ENCODE data around the gene CEP41. TPM values are rescaled to one million over a fixed set of nuclear protein-coding genes. Genes with fewer than 3 reads are reported as not detected.

The CEP41 gene
- total RNA-seq, 1 donor: 12.5 TPM

- no peak for DNase-seq (ENCODE audit: low read depth)
- no peak for TF ChIP-seq CTCF (IDR thresholded peaks at IDR 0.05; ENCODE audit: insufficient read depth, low read depth, low read length)
- no peak overlapping the region for H3K4me3 ChIP-seq (ENCODE audit: low read depth, low read length)
Observed at GRCh38 chr7:130367836-130368746, 72.7 kb downstream of the CEP41 start.

- TF ChIP-seq CTCF (IDR thresholded peaks at IDR 0.05; ENCODE audit: insufficient read depth, low read depth, low read length): no peak
- no peak overlapping the region for H3K4me3 ChIP-seq (ENCODE audit: low read depth, low read length)
- no peak for DNase-seq (ENCODE audit: low read depth)
Observed at GRCh38 chr7:130367088-130367755, 73.6 kb downstream of the CEP41 start.

GRCh38 chr7:130366564-130366963 lies 74.3 kb downstream of the CEP41 start:
- DNase-seq (ENCODE audit: low read depth): no peak
- no peak overlapping the region for H3K4me3 ChIP-seq (ENCODE audit: low read depth, low read length)
- no peak for TF ChIP-seq CTCF (IDR thresholded peaks at IDR 0.05; ENCODE audit: insufficient read depth, low read depth, low read length)

GRCh38 chr7:130365511-130366441 lies 75.0 kb downstream of the CEP41 start:
- no peak for TF ChIP-seq CTCF (IDR thresholded peaks at IDR 0.05; ENCODE audit: insufficient read depth, low read depth, low read length)
- peak; percentile 89 for DNase-seq (ENCODE audit: low read depth)

GRCh38 chr7:130365088-130365487 lies 75.7 kb downstream of the CEP41 start:
- no peak overlapping the region for H3K4me3 ChIP-seq (ENCODE audit: low read depth, low read length)
- no peak for TF ChIP-seq CTCF (IDR thresholded peaks at IDR 0.05; ENCODE audit: insufficient read depth, low read depth, low read length)
- no peak for DNase-seq (ENCODE audit: low read depth)

More at GRCh38 chr7:130365511-130366441, 75.0 kb downstream of the CEP41 start:
- H3K4me3 ChIP-seq (ENCODE audit: low read depth, low read length): no peak overlapping the region

- H3K4me3 ChIP-seq (ENCODE audit: low read depth, low read length): no peak overlapping the region
- no peak for DNase-seq (ENCODE audit: low read depth)
- no peak for TF ChIP-seq CTCF (IDR thresholded peaks at IDR 0.05; ENCODE audit: insufficient read depth, low read depth, low read length)
Observed at GRCh38 chr7:130364451-130364850, 76.4 kb downstream of the CEP41 start.

All from fibroblast of villous mesenchyme (primary cell).